CD4-positive, alpha-beta T cell treated with Interleukin-15 for 4 hours (primary cell): Measurements from ENCODE around the gene ARL15.

Source experiments
- DNase-seq: peaks from one replicate; pipeline ENCODE4 v3.0.0-alpha.2; 2020; ENCODE audit warnings: low spot score

ARL15 gene

GRCh38 chr5:53932351-53932750 lies 378.0 kb downstream of the ARL15 start:
- DNase-seq, result no peak

GRCh38 chr5:53930457-53930856 lies 379.9 kb downstream of the ARL15 start:
- no peak for DNase-seq

- no peak for DNase-seq
Measured at GRCh38 chr5:53929570-53929969, 380.8 kb downstream of the ARL15 start.

GRCh38 chr5:53929152-53929551 lies 381.2 kb downstream of the ARL15 start:
- DNase-seq, result no peak

- no peak for DNase-seq
Measured at GRCh38 chr5:53928641-53929040, 381.7 kb downstream of the ARL15 start.

- DNase-seq, result no peak
Measured at GRCh38 chr5:53927668-53928247, 382.6 kb downstream of the ARL15 start.

- DNase-seq, result no peak
Measured at GRCh38 chr5:53926026-53926425, 384.3 kb downstream of the ARL15 start.

- no peak for DNase-seq
Measured at GRCh38 chr5:53924392-53924791, 386.0 kb downstream of the ARL15 start.

- no peak for DNase-seq
Measured at GRCh38 chr5:53923961-53924360, 386.4 kb downstream of the ARL15 start.

- DNase-seq, result no peak
Measured at GRCh38 chr5:53922508-53923498, 387.6 kb downstream of the ARL15 start.

- no peak for DNase-seq
Measured at GRCh38 chr5:53917826-53918225, 392.5 kb downstream of the ARL15 start.

GRCh38 chr5:53917095-53917494 lies 393.3 kb downstream of the ARL15 start:
- DNase-seq, result no peak

- no peak for DNase-seq
Measured at GRCh38 chr5:53915120-53915519, 395.3 kb downstream of the ARL15 start.

GRCh38 chr5:53913941-53914340 lies 396.4 kb downstream of the ARL15 start:
- no peak for DNase-seq

- no peak for DNase-seq
Measured at GRCh38 chr5:53908757-53909156, 401.6 kb downstream of the ARL15 start.

- no peak for DNase-seq
Measured at GRCh38 chr5:53907827-53908226, 402.5 kb downstream of the ARL15 start.

- DNase-seq, result no peak
Measured at GRCh38 chr5:53906736-53907135, 403.6 kb downstream of the ARL15 start.

GRCh38 chr5:53902296-53902907 lies 408.0 kb downstream of the ARL15 start:
- no peak for DNase-seq

GRCh38 chr5:53900677-53901076 lies 409.7 kb downstream of the ARL15 start:
- DNase-seq, result no peak

GRCh38 chr5:53895091-53895683 lies 415.2 kb downstream of the ARL15 start:
- no peak for DNase-seq

- no peak for DNase-seq
Measured at GRCh38 chr5:53893626-53894025, 416.7 kb downstream of the ARL15 start.

- no peak for DNase-seq
Measured at GRCh38 chr5:53892224-53892623, 418.1 kb downstream of the ARL15 start.

GRCh38 chr5:53891159-53891558 lies 419.2 kb downstream of the ARL15 start:
- DNase-seq, result no peak
